K562 (cell line): Measurements from ENCODE around the gene MFSD11.
"Not testable (repeated sequence)": the region's sequence is repeated elsewhere in the genome, so short reads cannot be mapped to it uniquely, and the experiment has no call there.

Experiments
- CTCF ChIP-seq, 3 experiments: IDR thresholded peaks in 2 of 3; conservative IDR thresholded peaks in 1 of 3; 2 replicates each; pipeline ENCODE4 v1.5.1; 2011 to 2012; ENCODE audit warnings: low read length in 3 of 3, mild to moderate bottlenecking in 3 of 3, control low read depth in 2 of 3, improper control_type of control experiment in 1 of 3, inconsistent platforms in 1 of 3, low read depth in 1 of 3, mixed read lengths in 1 of 3, moderate library complexity in 1 of 3; ENCODE audit not compliant: insufficient read depth in 2 of 3
- NCOA2 ChIP-seq, 2 experiments: fragments of 450-650 bp; IDR thresholded peaks; 2 replicates each; pipeline ENCODE4 v1.6.1; 2018; ENCODE audit warnings: mild to moderate bottlenecking in 2 of 2, moderate library complexity in 1 of 2; ENCODE audit not compliant: partially characterized antibody in 2 of 2
- POLR2A ChIP-seq: fragments of 450-650 bp; conservative IDR thresholded peaks from 2 replicates; pipeline ENCODE4 v1.6.1; 2016
- RREB1 ChIP-seq: fragments of 250-450 bp; sonication (Bioruptor Pico); IDR thresholded peaks from 2 replicates; pipeline ENCODE4 v1.4.0; 2020
- XRCC4 ChIP-seq: IDR thresholded peaks from one replicate; pipeline ENCODE4 v1.6.1; 2011; ENCODE audit not compliant: insufficient read depth, insufficient read length; ENCODE audit errors: extremely low read depth

- TF ChIP-seq NCOA2 (IDR thresholded peaks at IDR 0.05; ENCODE audit: partially characterized antibody in 2 of 2); POLR2A; XRCC4; CTCF (IDR thresholded peaks at IDR 0.05 in 2 of 3, conservative IDR thresholded peaks at IDR 0.05 in 1 of 3; ENCODE audit: insufficient read depth in 2 of 3, low read depth in 1 of 3, low read length in 3 of 3); RREB1: not testable (repeated sequence)
Measured at GRCh38 chr17:76712321-76712720, 25.6 kb upstream of the MFSD11 start.
